K562 (cell line): Measurements from ENCODE around the gene TIGD7. TPM values are rescaled to one million over a fixed set of nuclear protein-coding genes. Genes with fewer than 3 reads are reported as not detected.

Experiments
- ARNT ChIP-seq, 2 experiments: fragments of 450-650 bp; IDR thresholded peaks; 2 replicates each; pipeline ENCODE4 v1.6.1; 2016; ENCODE audit warnings: mild to moderate bottlenecking in 1 of 2
- CBX5 ChIP-seq: IDR thresholded peaks from 2 replicates; pipeline ENCODE4 v1.6.1; 2014; ENCODE audit warnings: low read depth, borderline replicate concordance
- CHCHD3 ChIP-seq: fragments of 250-450 bp; sonication (Bioruptor Pico); IDR thresholded peaks from 2 replicates; pipeline ENCODE4 v2.1.2; 2022; ENCODE audit warnings: mild to moderate bottlenecking
- HDAC1 ChIP-seq, 2 experiments: fragments of 450-650 bp; IDR thresholded peaks; 2 replicates each; pipeline ENCODE4 v1.6.1; 2016 to 2017; ENCODE audit warnings: inconsistent platforms in 1 of 2, mild to moderate bottlenecking in 1 of 2, moderate library complexity in 1 of 2
- LEF1 ChIP-seq: fragments of 450-650 bp; IDR thresholded peaks from 2 replicates; pipeline ENCODE4 v1.6.1; 2016; ENCODE audit warnings: mild to moderate bottlenecking
- TEAD1 ChIP-seq, 2 experiments: fragments of 450-650 bp in 1 of 2; sonication (generic) in 1 of 2; formaldehyde crosslinking; IDR thresholded peaks; 2 replicates each; pipeline versions ENCODE4 v1.4.0 to v1.8.0; 2020 to 2022; ENCODE audit warnings: mild to moderate bottlenecking in 2 of 2, missing genetic modification reagents in 1 of 2
- TRIM28 ChIP-seq: fragments of 450-650 bp; IDR thresholded peaks from 2 replicates; pipeline ENCODE4 v1.6.1; 2017
- ZBTB40 ChIP-seq, 2 experiments: fragments of 450-650 bp in 1 of 2; sonication (generic) in 1 of 2; formaldehyde crosslinking in 1 of 2; IDR thresholded peaks; 2 replicates each; pipeline versions ENCODE4 v1.7.1 to v1.9.0; 2016 to 2022; ENCODE audit warnings: inconsistent platforms in 1 of 2, mild to moderate bottlenecking in 1 of 2, missing genetic modification reagents in 1 of 2
- polyA plus RNA-seq, 8 experiments: library from polyadenylated mRNA; depleted of rRNA in 4 of 8; stranded (reverse) in 5 of 8; unstranded in 3 of 8; fragments of >200 nt; fragmentation: Nextera tagmentation in 2 of 8; fragmentation: Illumina TruSeq in 1 of 8; extraction: Ambion mirVana in 2 of 8; extraction: Trizol in 1 of 8; gene quantifications; 2 replicates each; pipeline versions ENCODE4 v1.2.1 to v1.2.3, GENCODE V29; 2011 to 2014; ENCODE audit warnings: inconsistent platforms in 1 of 8, missing spikeins in 1 of 8
- total RNA-seq, 7 experiments: library from RNA; depleted of rRNA in 6 of 7; stranded (reverse); fragments of >200 nt in 6 of 7; fragmentation: Illumina TruSeq in 2 of 7; extraction: Trizol in 2 of 7; gene quantifications; 2 replicates each; pipeline versions ENCODE4 v1.2.1 to v1.2.3, GENCODE V29; 2011 to 2021; ENCODE audit warnings: low replicate concordance in 1 of 7

Gene TIGD7
- total and polyA plus RNA-seq, 9 of the 15 experiments (the other 6 are each of a cell fraction or from before 2014, with no cell fraction given) = 0.84 to 10.7 (median 6.7) TPM

GRCh38 chr16:3317315-3317999, 12.2 kb upstream of the TIGD7 start (continued):
- 0 out of 4 replicates have a peak, but pooled peaks of 1 of the 2 experiments have one; percentile 10 for TF ChIP-seq TEAD1 (CRISPR knock-in tag; IDR thresholded peaks at IDR 0.05)
- peak in 1 of 2 experiments; percentile 64; a peak in 1 of 4 replicates for TF ChIP-seq HDAC1 (IDR thresholded peaks at IDR 0.05)
- peak; percentile 76 for TF ChIP-seq ZBTB40 (IDR thresholded peaks at IDR 0.05)
- no peak for TF ChIP-seq ZBTB40 (CRISPR knock-in tag; IDR thresholded peaks at IDR 0.05)
- TF ChIP-seq CBX5 = peak; percentile 72
- TF ChIP-seq TRIM28 = peak; percentile 100
- peak in 1 of 2 experiments; percentile 85; a peak in 2 of 4 replicates for TF ChIP-seq ARNT (IDR thresholded peaks at IDR 0.05)
- TF ChIP-seq LEF1 = peak; percentile 64; the same call in 1 of the 2 replicates
- TF ChIP-seq CHCHD3 (CRISPR knock-in tag) = no peak
